Naive thymus-derived CD4-positive, alpha-beta T cell (primary cell): Measurements from ENCODE around the gene UTS2R. TPM values are rescaled to one million over a fixed set of nuclear protein-coding genes. Genes with fewer than 3 reads are reported as not detected.

ENCODE experiments used
- ATAC-seq: fragments of 150-1000 bp; cut with Tn5 transposase; 2 replicates; pipeline ENCODE4 v1.10.0; 2021; ENCODE audit warnings: mild to moderate bottlenecking, moderate library complexity
- CTCF ChIA-PET: fragments of 350-600 bp; sonication (Branson Sonifier 250); formaldehyde crosslinking; loops from one replicate; lab custom pipeline; 2021; ENCODE audit warnings: antibody characterized with exemption; lab: Charles Lee
- POLR2A ChIA-PET: fragments of 350-600 bp; sonication (Branson Sonifier 250); formaldehyde crosslinking; loops from one replicate; lab custom pipeline; 2021; ENCODE audit warnings: antibody characterized with exemption, inconsistent platforms; lab: Charles Lee
- DNase-seq, 9 donors: peaks; one replicate each; pipeline versions ENCODE4 v3.0.0 to v3.0.0-alpha.2; 2020 to 2022; ENCODE audit warnings: mixed read lengths in 1 of 9
- H3K27ac ChIP-seq: one replicate; pipeline ENCODE4 v1.7.0; 2013; ENCODE audit warnings: mild to moderate bottlenecking, low read depth, low read length, moderate library complexity
- H3K27me3 ChIP-seq, 2 donors: one replicate each; pipeline ENCODE4 v1.7.0; 2013; ENCODE audit warnings: low read length in 2 of 2, mild to moderate bottlenecking in 2 of 2, moderate library complexity in 2 of 2; ENCODE audit not compliant: control insufficient read depth in 2 of 2, insufficient read depth in 2 of 2
- H3K36me3 ChIP-seq, 3 experiments: 1 replicate in 2 of 3; 2 replicates in 1 of 3; pipeline ENCODE4 v1.7.0; 2013; ENCODE audit warnings: low read length in 3 of 3, mild to moderate bottlenecking in 3 of 3, moderate library complexity in 1 of 3; ENCODE audit not compliant: insufficient read depth in 3 of 3, control insufficient read depth in 2 of 3
- H3K4me1 ChIP-seq, 2 donors: one replicate each; pipeline ENCODE4 v1.7.0; 2013; ENCODE audit warnings: low read length in 2 of 2, mild to moderate bottlenecking in 2 of 2, moderate library complexity in 1 of 2; ENCODE audit not compliant: control insufficient read depth in 2 of 2, insufficient read depth in 2 of 2
- H3K4me3 ChIP-seq: 2 replicates; pipeline ENCODE4 v1.7.0; 2013; ENCODE audit warnings: mild to moderate bottlenecking, low read length
- H3K9me3 ChIP-seq, 3 experiments: 1 replicate in 2 of 3; 2 replicates in 1 of 3; pipeline ENCODE4 v1.7.0; 2013; ENCODE audit warnings: low read length in 3 of 3; ENCODE audit not compliant: control insufficient read depth in 2 of 3
- H3K27ac Mint-ChIP-seq, 9 donors: one replicate each; pipeline ENCODE4 v1.8.0; 2020 to 2022; ENCODE audit warnings: mixed read lengths in 9 of 9, mild to moderate bottlenecking in 8 of 9, moderate library complexity in 5 of 9, inconsistent platforms in 2 of 9
- H3K27me3 Mint-ChIP-seq, 5 donors: one replicate each; pipeline ENCODE4 v1.8.0; 2021 to 2022; ENCODE audit warnings: mixed read lengths in 5 of 5, mild to moderate bottlenecking in 1 of 5
- H3K36me3 Mint-ChIP-seq, 5 donors: one replicate each; pipeline ENCODE4 v1.8.0; 2020 to 2022; ENCODE audit warnings: mixed read lengths in 5 of 5, mild to moderate bottlenecking in 3 of 5, inconsistent platforms in 1 of 5
- H3K4me1 Mint-ChIP-seq, 7 donors: one replicate each; pipeline ENCODE4 v1.8.0; 2020 to 2022; ENCODE audit warnings: mixed read lengths in 7 of 7, mild to moderate bottlenecking in 3 of 7, inconsistent platforms in 1 of 7
- H3K4me3 Mint-ChIP-seq, 10 donors: one replicate each; pipeline ENCODE4 v1.8.0; 2020 to 2022; ENCODE audit warnings: mild to moderate bottlenecking in 10 of 10, mixed read lengths in 10 of 10, moderate library complexity in 6 of 10, inconsistent platforms in 2 of 10
- H3K9me3 Mint-ChIP-seq, 11 donors: one replicate each; pipeline ENCODE4 v1.8.0; 2020 to 2022; ENCODE audit warnings: mixed read lengths in 11 of 11, mild to moderate bottlenecking in 4 of 11, inconsistent platforms in 1 of 11, moderate library complexity in 1 of 11
- intact Hi-C, 2 donors: fragments of 100-400 bp; cut with micrococcal nuclease; formaldehyde crosslinking; loops; one replicate each; pipeline ENCODE4 v1.15.1; 2023
- polyA plus RNA-seq, 2 donors: library from polyadenylated mRNA; unstranded; fragments of 300-500 nt; fragmentation: Illumina TruSeq; gene quantifications; one replicate each; pipeline ENCODE4 v1.2.3, GENCODE V29; 2021
- total RNA-seq, 6 experiments: library from RNA in 5 of 6; stranded (reverse) in 5 of 6; gene quantifications; 1 replicate in 5 of 6; 2 replicates in 1 of 6; pipeline ENCODE4 v1.2.3 and lab custom pipeline; 2021 to 2026

UTS2R gene
- total and polyA plus RNA-seq, 7 experiments from 2014 or later = not detected

GRCh38 chr17:82361885-82362633 lies 9.5 kb upstream of the UTS2R start:
- no peaks in the 10 kb centered on the region for H3K9me3 ChIP-seq
- no peaks in the 10 kb centered on the region for H3K36me3 ChIP-seq
- POLR2A ChIA-PET = no interaction called here
- DNase-seq (no peak), ATAC-seq (no peak)
- no peaks in the 10 kb centered on the region for H3K27me3 ChIP-seq
- H3K4me1 Mint-ChIP-seq = peaks cover 6 to 10% (median 8%) of the 10 kb centered on the region in 7 donors
- no peak overlapping the region for H3K4me3 Mint-ChIP-seq
- H3K27me3 Mint-ChIP-seq = peaks cover 5 to 33% (median 13%) of the 10 kb centered on the region in 5 donors
- H3K27ac Mint-ChIP-seq = no peak overlapping the region
- intact Hi-C loops = no loop called here
- H3K4me3 ChIP-seq = no peak overlapping the region
- CTCF ChIA-PET = no interaction called here
- H3K36me3 Mint-ChIP-seq = no peaks in the 10 kb centered on the region
- no peak overlapping the region for H3K27ac ChIP-seq
- no peaks in the 10 kb centered on the region for H3K9me3 Mint-ChIP-seq
- H3K4me1 ChIP-seq = no peaks in the 10 kb centered on the region

DNA sequence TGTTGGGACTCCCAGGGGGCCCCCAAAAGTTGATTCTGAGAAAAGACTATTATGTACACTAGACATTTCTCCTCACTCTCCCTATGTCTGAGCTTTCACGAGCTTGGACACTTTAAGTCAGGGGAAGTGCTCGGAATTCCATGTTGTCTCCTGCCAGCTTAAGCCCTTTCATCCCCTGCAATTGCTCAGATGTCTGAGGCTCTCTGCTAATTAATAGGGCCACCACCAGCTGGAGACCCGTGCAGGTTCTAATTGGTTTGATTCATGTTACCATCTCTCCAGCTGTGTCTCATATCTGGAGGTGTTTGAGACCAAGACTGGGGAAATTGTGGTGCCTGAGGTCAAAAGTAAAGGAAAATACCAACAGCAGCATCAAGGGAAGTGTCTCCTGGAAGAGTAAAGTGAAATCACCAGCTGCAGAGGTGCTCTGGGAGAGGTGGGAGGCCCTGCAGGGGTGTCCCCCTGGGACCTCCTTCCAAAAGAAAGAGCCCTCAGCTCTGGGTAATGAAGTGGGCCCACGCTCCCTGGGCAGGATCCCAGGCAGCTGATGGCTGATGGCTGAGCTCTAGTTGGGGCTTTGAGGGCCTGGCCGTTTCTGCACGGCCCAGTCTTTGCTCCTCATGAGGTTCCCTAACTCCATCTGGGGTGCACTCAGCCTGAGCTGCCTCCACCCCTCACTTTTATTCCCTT lies 5.8 kb upstream of the UTS2R start:
- intact Hi-C loops = no loop called here
- Histone ChIP-seq H3K9me3 (no peaks in the 10 kb centered on the region), H3K36me3 (no peaks in the 10 kb centered on the region), H3K4me3 (no peak overlapping the region), H3K4me1 (peaks cover 0 to 3% of the 10 kb centered on the region in 2 donors), H3K27ac (no peak overlapping the region), H3K27me3 (peaks cover under 1 to 3% of the 10 kb centered on the region in 2 donors)
- ChIA-PET POLR2A (interaction anchor here (0.7 kb wide), 1 partner anchor 9 kb away, joined by 3 read pairs; no protein-coding TSS in a partner anchor), CTCF (interaction anchor here (1.5 kb wide), 1 partner anchor 13 kb away, joined by 7 read pairs; no protein-coding TSS in a partner anchor)
- ATAC-seq (no peak), DNase-seq (no peak)
- Mint-ChIP-seq H3K4me1 (peaks cover 2 to 5% (median 4%) of the 10 kb centered on the region in 7 donors), H3K27ac (no peak overlapping the region), H3K9me3 (no peaks in the 10 kb centered on the region), H3K27me3 (peaks cover 7 to 48% (median 19%) of the 10 kb centered on the region in 5 donors), H3K4me3 (no peak overlapping the region), H3K36me3 (no peaks in the 10 kb centered on the region)

DNA sequence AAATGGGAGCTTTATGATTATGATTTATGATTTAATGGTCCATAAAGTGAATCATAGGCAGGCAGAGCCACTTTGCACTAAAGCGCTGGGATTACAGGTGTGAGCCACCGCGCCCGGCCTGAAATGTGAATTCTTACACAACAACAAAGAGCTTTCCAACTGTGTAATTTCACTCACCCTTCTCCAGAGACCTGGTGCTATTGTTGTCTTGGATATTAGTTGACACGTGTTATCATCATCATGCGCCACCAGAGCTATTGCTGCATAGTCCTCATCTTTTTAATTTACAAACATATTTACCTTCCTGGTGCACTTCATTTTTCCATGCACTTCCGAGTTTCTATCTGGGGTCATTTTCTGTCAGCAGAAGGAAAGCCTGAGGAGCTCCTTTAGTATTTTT lies 4.8 kb upstream of the UTS2R start:
- intact Hi-C loops = no loop called here
- Histone ChIP-seq H3K4me3 (no peak overlapping the region), H3K27me3 (peaks cover 3 to 5% of the 10 kb centered on the region in 2 donors), H3K27ac (no peak overlapping the region), H3K9me3 (no peaks in the 10 kb centered on the region), H3K4me1 (peaks cover 0 to 7% of the 10 kb centered on the region in 2 donors), H3K36me3 (no peaks in the 10 kb centered on the region)
- DNase-seq (no peak), ATAC-seq (no peak)
- Mint-ChIP-seq H3K27me3 (peaks cover 13 to 50% (median 23%) of the 10 kb centered on the region in 5 donors), H3K4me1 (peaks cover 4 to 11% (median 9%) of the 10 kb centered on the region in 7 donors), H3K36me3 (no peaks in the 10 kb centered on the region), H3K27ac (no peak overlapping the region), H3K4me3 (no peak overlapping the region), H3K9me3 (no peaks in the 10 kb centered on the region)
- CTCF ChIA-PET = interaction anchor here (1.5 kb wide), 1 partner anchor 14 kb away, joined by 7 read pairs; no protein-coding TSS in a partner anchor
- POLR2A ChIA-PET = interaction anchor here (0.7 kb wide), 1 partner anchor 10 kb away, joined by 3 read pairs; no protein-coding TSS in a partner anchor

DNA sequence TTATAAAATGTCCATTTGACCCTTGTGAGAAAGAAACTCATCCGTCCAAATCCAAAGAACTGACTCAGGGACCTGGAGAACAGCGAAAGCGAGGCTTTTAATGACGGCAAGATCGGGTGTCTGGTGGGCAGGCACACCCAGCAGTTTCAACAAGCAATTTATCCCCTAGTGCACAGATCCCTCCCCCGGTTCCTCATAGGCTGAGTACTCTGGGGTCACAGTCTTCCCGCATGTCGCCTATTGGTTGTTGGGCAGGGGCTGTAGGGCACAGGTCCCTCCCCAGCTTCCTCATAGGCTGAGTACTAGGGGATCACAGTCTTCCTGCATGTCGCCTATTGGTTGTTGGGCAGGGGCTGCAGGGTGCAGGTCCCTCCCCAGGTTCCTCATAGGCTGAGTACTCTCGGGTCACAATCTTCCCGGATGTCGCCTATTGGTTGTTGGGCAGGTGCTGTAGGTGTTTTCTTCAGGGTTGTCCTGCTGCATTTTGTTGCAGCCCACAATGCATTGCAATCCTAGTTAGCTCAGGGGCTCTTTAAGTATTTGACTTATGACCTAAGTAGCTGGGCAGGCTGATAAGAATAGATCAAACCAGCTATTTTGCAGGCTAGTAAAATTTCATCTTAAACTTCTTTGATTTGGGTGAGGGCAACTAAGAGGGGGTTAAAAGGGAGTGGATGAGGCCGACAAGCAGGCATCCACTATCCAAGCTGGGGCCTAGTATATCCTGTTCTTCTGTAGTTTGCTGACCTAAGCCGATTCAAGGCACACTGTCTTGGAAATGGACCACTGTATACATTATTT lies 3.6 kb upstream of the UTS2R start:
- peaks cover 19 to 52% (median 30%) of the 10 kb centered on the region in 5 donors for H3K27me3 Mint-ChIP-seq
- H3K4me3 Mint-ChIP-seq = no peak overlapping the region

DNA sequence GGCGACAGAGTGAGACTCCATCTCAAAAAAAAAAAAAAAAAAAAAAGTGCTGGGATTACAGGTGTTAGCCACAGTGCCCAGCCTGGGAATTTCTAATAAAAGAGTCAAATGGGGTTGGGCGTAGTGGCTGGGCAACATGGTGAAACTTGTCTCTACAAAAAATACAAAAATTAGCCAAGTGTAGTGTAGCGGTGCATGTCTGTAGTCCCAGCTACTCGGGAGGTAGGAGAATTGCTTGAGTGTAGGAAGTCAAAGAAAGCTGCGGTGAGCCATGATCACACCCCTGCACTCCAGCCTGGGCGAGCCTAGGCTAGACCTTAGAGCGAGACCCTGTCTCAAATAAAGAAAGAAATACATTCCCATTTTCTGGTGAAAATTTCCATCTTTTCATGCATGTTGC lies 2.4 kb upstream of the UTS2R start:
- ChIA-PET CTCF (no interaction called here), POLR2A (no interaction called here)
- no peak for ATAC-seq

More for the DNA sequence above, 3.6 kb upstream of the UTS2R start:
- intact Hi-C loops = no loop called here
- ChIA-PET POLR2A (interaction anchor here (0.7 kb wide), 1 partner anchor 132 kb away, joined by 3 read pairs; no protein-coding TSS in a partner anchor), CTCF (interaction anchor here (0.7 kb wide), 1 partner anchor 323 kb away, joined by 3 read pairs; no protein-coding TSS in a partner anchor)
- DNase-seq = no peak
- peak overlapping the region in 1 of 9 donors; percentile 25 for H3K27ac Mint-ChIP-seq
- H3K36me3 Mint-ChIP-seq = no peaks in the 10 kb centered on the region
- Histone ChIP-seq H3K36me3 (no peaks in the 10 kb centered on the region), H3K4me1 (peaks cover 0 to 7% of the 10 kb centered on the region in 2 donors), H3K27me3 (peaks cover 3 to 5% of the 10 kb centered on the region in 2 donors), H3K9me3 (no peaks in the 10 kb centered on the region), H3K27ac (no peak overlapping the region), H3K4me3 (no peak overlapping the region)
- H3K4me1 Mint-ChIP-seq = peaks cover 5 to 17% (median 14%) of the 10 kb centered on the region in 7 donors
- no peaks in the 10 kb centered on the region for H3K9me3 Mint-ChIP-seq
- no peak for ATAC-seq

More for the DNA sequence above, 2.4 kb upstream of the UTS2R start:
- DNase-seq = no peak
- Histone ChIP-seq H3K27ac (no peak overlapping the region), H3K36me3 (no peaks in the 10 kb centered on the region), H3K9me3 (no peaks in the 10 kb centered on the region), H3K4me3 (no peak overlapping the region), H3K27me3 (peaks cover 3 to 5% of the 10 kb centered on the region in 2 donors), H3K4me1 (peaks cover 0 to 7% of the 10 kb centered on the region in 2 donors)
- Mint-ChIP-seq H3K27me3 (peaks cover 27 to 59% (median 37%) of the 10 kb centered on the region in 5 donors), H3K9me3 (no peaks in the 10 kb centered on the region), H3K36me3 (no peaks in the 10 kb centered on the region), H3K4me3 (no peak overlapping the region), H3K27ac (no peak overlapping the region), H3K4me1 (peaks cover 7 to 20% (median 17%) of the 10 kb centered on the region in 7 donors)
- intact Hi-C loops = no loop called here
